GM21360 (cell line): ENCODE results near the gene ASXL1.

Experiments used
- ATAC-seq: cut with Tn5 transposase; IDR thresholded peaks from one replicate; pipeline ENCODE4 v1.9.1; 2021; ENCODE audit warnings: mild to moderate bottlenecking, moderate library complexity; ENCODE audit not compliant: unreplicated experiment

ASXL1 gene

GRCh38 chr20:32437391-32438074 is 79.4 kb downstream of the ASXL1 start:
- ATAC-seq, result no peak

- ATAC-seq, result no peak
Observed at GRCh38 chr20:32438331-32438858, 80.3 kb downstream of the ASXL1 start.

- ATAC-seq, result no peak
Observed at GRCh38 chr20:32439132-32439829, 81.2 kb downstream of the ASXL1 start.

- no peak for ATAC-seq
Observed at GRCh38 chr20:32440069-32440757, 82.1 kb downstream of the ASXL1 start.

GRCh38 chr20:32440758-32441078 is 82.6 kb downstream of the ASXL1 start:
- no peak for ATAC-seq

GRCh38 chr20:32441638-32442037 is 83.5 kb downstream of the ASXL1 start:
- ATAC-seq, result no peak

- no peak for ATAC-seq
Observed at GRCh38 chr20:32442630-32443373, 84.7 kb downstream of the ASXL1 start.

GRCh38 chr20:32443386-32443974 is 85.3 kb downstream of the ASXL1 start:
- ATAC-seq, result no peak

- no peak for ATAC-seq
Observed at GRCh38 chr20:32444474-32445220, 86.5 kb downstream of the ASXL1 start.

GRCh38 chr20:32445539-32446273 is 87.6 kb downstream of the ASXL1 start:
- no peak for ATAC-seq

- no peak for ATAC-seq
Observed at GRCh38 chr20:32446301-32447100, 88.4 kb downstream of the ASXL1 start.

- ATAC-seq, result no peak
Observed at GRCh38 chr20:32447136-32448027, 89.3 kb downstream of the ASXL1 start.

- no peak for ATAC-seq
Observed at GRCh38 chr20:32448306-32449056, 90.3 kb downstream of the ASXL1 start.

GRCh38 chr20:32449057-32449889 is 91.1 kb downstream of the ASXL1 start:
- ATAC-seq, result no peak

- ATAC-seq, result no peak
Observed at GRCh38 chr20:32449890-32450401, 91.8 kb downstream of the ASXL1 start.
